GM19452 (cell line): ENCODE measurements around the gene ING2.

Experiments used
- ATAC-seq: cut with Tn5 transposase; IDR thresholded peaks from one replicate; pipeline ENCODE4 v1.9.1; 2021; ENCODE audit not compliant: unreplicated experiment

ING2 gene

DNA sequence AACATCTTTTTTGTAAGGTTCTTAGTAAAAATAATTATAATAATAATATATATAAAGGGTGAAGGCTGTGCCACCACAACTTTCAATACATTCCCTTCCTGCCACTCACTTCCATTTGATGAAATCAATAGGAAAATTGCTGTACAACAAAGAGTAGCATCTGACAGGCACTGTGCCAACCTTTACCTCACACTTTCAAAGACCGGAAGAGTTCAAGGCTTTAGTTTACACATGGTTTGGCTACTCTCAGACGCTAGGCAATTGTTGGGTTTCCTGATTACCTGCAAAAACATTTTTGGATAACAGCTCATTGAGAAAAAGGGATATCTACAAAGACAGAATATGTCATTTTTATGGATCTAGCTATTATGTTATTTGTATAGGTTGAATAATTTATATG, 5.5 kb upstream of the ING2 start:
- ATAC-seq, result no peak

- ATAC-seq, result no peak
These were observed 5.1 kb upstream of the ING2 start for GRCh38 chr4:183499801-183500200.

GRCh38 chr4:183503497-183504063, 1.3 kb upstream of the ING2 start:
- ATAC-seq, result peak; percentile 1

- ATAC-seq, result peak; percentile 66
These were observed 561 bp upstream of the ING2 start for GRCh38 chr4:183504064-183504929.

DNA sequence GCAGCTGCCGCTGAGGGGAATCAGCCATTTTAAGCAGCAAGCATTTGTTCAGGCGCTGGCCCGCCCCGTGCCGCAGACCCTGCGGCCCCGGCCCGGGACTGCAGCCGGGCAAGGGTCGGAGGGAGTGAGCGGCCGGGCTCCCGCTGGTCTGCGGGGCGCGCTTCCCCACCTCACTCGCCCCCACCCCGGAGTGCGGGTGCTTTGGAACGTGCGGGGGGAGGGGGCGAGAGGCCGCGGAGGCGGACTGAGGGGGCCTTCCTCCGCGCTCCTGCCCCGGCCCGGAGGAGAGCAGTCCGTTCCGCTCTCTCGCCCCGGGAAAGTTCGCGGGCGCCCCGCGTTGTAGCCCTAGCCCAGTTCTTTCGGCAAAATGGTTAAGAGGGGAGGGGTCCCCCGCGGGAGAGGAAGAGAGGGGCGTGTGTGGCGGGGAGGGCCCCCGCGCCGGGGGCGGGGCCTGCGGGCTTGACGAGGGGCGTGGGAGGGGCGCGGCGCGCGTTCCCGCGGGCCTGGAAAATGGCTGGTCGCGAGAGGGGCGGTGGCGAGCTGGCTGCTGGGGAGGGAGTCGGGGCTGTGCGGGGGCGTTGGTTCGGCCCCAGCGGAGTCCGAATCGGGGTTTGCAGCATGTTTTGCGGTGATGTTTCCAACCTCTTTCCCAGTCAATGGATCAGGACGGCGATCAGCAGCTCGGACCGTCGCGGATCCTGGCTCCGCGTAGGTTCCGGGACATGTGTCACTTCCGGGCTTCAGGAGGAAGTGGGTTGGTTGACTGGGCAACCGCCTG, 942 bp downstream of the ING2 start:
- ATAC-seq, result peak; percentile 40

GRCh38 chr4:183506389-183506735, 1.5 kb downstream of the ING2 start:
- ATAC-seq, result no peak

- no peak for ATAC-seq
These were observed 3.3 kb downstream of the ING2 start for GRCh38 chr4:183507925-183508696.

- no peak for ATAC-seq
These were observed 4.0 kb downstream of the ING2 start for GRCh38 chr4:183508697-183509335.

- ATAC-seq, result no peak
These were observed 10.6 kb downstream of the ING2 start for GRCh38 chr4:183515411-183515810.

- no peak for ATAC-seq
These were observed 12.3 kb downstream of the ING2 start for GRCh38 chr4:183517194-183517593.

- ATAC-seq, result no peak
These were observed 12.9 kb downstream of the ING2 start for GRCh38 chr4:183517781-183518180.

- ATAC-seq, result no peak
These were observed 18.0 kb downstream of the ING2 start for GRCh38 chr4:183522821-183523220.

GRCh38 chr4:183527326-183527725, 22.5 kb downstream of the ING2 start:
- no peak for ATAC-seq

GRCh38 chr4:183532821-183533220, 28.0 kb downstream of the ING2 start:
- ATAC-seq, result no peak

GRCh38 chr4:183533698-183534097, 28.8 kb downstream of the ING2 start:
- no peak for ATAC-seq

DNA sequence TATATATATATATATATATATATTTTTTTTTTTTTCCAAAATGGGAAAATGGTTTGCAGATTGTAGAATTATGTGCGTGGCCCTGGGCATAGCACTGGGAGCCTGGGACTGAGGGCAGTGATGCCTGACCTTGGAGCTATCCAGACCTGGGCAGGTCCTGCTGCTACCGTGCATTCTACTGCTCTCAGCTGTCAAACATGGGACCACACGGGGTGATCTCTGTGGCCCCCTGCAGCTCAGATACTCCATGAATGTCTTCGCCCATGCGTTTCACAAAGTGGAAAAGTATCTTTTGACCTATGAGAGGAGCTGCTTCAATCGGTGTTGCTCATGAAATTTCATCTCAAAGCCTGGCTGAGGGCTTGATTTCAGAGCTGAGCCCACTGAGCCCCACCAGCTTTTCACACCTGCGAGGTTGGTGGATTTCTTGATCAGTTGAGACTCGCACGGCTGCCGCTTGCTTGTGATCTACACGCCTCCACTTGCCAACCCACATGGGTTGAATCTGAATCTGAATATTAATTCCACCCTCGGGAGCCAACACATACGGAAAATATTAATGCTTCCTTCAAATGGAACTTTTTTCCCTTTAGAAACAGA, 35.7 kb downstream of the ING2 start:
- no peak for ATAC-seq

DNA sequence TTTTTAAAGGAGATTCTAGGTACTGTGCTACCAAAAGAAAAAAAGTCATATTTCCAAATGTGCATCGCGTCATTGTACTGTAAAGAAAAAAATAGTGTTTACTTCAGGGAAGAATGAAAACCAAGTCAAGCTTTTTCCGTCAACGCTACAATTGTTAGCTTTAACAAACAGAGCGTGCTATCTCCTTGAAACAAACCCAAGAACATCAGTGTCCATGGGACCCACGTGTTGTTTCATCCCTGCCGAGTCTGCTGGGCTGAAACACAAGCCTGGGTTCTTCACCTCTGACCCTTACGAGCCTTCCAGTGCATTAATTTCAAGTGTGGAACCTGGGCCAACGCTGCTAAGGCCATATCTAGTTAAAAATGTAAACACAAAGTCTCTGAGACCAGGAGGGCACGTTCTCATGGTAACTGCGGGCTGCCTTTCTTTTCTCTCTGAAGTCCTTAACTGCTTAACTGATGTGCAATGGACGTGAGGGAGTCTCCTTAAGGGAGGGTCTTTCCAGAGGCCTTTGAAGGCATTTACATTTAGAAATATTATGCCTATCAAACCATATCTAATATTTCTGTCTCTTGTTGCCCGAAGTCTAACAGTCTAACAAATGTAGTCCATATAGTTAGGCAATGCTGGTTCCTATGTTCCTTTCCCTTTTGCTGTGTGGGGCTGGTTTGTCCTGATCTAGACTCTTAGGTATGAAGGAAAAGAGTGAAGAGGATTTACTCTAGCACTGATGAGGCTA, 36.3 kb downstream of the ING2 start:
- ATAC-seq, result no peak

DNA sequence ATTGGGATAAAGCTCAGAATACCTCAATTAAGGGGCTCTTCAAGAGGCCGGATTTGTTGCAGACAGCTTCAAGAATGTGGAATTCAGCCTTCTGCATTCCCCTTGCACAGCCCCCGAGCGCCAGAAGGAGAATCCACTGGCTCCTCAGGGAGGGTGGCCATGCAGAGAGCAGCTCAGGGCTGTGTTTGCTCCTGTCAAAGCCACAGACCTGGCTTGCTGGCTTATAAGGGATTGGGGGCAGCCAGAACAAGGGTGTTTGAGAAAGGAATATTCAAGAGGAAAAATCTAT, 36.8 kb downstream of the ING2 start:
- ATAC-seq, result no peak

- ATAC-seq, result no peak
These were observed 38.6 kb downstream of the ING2 start for GRCh38 chr4:183543435-183543834.

DNA sequence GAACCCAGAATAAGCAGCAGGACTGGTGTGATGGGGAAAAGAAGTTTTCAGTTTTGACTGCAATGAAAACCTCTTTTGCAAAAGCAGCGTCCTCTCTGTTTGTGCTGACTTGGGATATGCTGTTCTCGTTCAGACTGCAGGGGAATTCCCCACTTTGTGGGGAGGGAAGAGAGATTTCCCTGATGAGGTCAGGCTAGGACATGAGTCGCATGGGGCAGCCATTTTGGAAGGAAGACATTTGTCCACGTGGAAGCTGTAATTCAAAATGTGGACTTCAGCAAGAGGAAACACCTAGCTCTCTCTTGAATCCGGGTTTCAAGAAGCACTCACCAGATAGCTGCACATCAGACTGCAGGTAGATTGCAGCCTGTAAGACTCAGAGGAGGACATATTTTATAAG, 39.3 kb downstream of the ING2 start:
- no peak for ATAC-seq
